ENCODE measurements around the gene SEPHS2. TPM values are rescaled to one million over a fixed set of nuclear protein-coding genes. Genes with fewer than 3 reads are reported as not detected.

The SEPHS2 gene
- total RNA-seq, 2 experiments from 2014 or later = 51.8 to 54.0 TPM

DNA sequence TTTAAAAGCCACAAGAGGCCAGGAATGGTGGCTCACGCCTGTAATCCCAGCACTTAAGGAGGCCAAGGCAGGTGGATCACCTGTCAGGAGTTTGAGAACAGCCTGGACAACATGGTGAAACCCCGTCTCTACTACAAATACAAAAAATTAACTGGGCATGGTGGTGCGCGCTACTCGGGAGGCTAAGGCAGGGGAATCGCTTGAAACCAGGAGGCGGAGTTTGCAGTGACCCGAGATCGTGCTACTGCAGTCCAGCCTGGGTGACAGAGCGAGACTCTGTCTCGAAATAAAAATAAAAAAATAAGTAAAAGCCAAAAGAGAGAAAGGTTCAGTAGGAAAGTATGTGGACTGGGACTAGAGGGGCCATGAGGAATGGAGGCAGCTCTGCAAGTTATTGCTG is 13.8 kb upstream of the SEPHS2 start:
- CTCF ChIA-PET = interaction anchor here (0.9 to 4.7 kb wide), 7 partner anchors 11 to 76 kb away, joined by 3 to 55 read pairs (median 8); partner anchors contain the start of genes DCTPP1, ITGAL, SEPHS2 and ZNF747
- no peak for ATAC-seq
- TF ChIP-seq, protein P1, sequence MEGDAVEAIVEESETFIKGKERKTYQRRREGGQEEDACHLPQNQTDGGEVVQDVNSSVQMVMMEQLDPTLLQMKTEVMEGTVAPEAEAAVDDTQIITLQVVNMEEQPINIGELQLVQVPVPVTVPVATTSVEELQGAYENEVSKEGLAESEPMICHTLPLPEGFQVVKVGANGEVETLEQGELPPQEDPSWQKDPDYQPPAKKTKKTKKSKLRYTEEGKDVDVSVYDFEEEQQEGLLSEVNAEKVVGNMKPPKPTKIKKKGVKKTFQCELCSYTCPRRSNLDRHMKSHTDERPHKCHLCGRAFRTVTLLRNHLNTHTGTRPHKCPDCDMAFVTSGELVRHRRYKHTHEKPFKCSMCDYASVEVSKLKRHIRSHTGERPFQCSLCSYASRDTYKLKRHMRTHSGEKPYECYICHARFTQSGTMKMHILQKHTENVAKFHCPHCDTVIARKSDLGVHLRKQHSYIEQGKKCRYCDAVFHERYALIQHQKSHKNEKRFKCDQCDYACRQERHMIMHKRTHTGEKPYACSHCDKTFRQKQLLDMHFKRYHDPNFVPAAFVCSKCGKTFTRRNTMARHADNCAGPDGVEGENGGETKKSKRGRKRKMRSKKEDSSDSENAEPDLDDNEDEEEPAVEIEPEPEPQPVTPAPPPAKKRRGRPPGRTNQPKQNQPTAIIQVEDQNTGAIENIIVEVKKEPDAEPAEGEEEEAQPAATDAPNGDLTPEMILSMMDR (IDR thresholded peaks at IDR 0.05) = no peak
- H3K4me1 Mint-ChIP-seq (ENCODE audit: low read depth) = peaks cover 62% of the 10 kb centered on the region
- no peaks in the 10 kb centered on the region for H3K9me3 Mint-ChIP-seq
- H3K27me3 Mint-ChIP-seq = no peaks in the 10 kb centered on the region
- H3K27ac Mint-ChIP-seq = peak overlapping the region; percentile 98
- DNase-seq = no peak
- intact Hi-C loops (cut with micrococcal nuclease) = no loop called here
- POLR2A ChIA-PET = interaction anchor here (1.0 to 13.6 kb wide), 11 partner anchors 12 to 149 kb away, joined by 3 to 280 read pairs (median 4); partner anchors contain the start of genes DCTPP1, ITGAL and SEPHS2
- peaks cover 2% of the 10 kb centered on the region for H3K36me3 Mint-ChIP-seq (ENCODE audit: low read depth)
- peak overlapping the region; percentile 62 for H3K4me3 Mint-ChIP-seq

DNA sequence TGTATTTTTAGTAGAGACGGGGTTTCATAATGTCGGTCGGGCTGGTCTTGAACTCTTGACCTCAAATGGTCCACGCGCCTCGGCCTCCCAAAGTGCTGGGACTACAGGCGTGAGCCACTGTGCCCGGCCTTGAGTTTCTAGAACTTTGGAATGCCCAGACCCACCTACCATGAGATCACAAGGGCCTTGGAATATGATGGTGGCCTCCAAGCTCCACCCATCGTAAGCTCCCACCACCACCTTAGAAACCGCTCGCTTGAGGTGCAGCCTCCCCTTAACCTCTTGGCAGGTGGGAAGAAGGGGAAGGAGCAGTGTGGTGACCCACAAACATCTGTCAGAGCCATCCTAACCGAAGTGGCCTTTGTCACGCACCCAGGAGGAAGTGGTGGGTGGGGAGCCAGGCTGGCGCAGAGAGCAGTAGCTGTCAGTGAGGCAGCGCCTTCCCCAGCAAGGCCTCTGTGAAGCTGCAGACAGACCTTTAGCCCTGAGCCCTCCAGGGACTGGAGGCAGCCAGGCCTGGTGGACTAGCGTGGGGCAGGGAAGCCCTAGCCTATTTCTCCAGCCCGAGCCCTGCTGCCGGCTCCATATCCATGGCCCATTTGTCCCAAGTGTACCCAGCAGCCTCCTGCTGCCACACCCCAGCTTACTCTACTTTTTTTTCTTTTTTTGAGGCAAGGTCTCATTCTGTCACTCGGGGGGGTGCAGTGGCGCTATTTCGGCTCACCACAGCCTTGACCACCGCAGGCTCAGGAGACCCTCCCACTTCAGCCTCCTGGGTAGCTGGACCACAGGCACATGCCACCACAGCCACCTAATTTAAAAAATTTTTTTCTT is 13.1 kb upstream of the SEPHS2 start:
- Mint-ChIP-seq H3K36me3 (ENCODE audit: low read depth) (peaks cover 2% of the 10 kb centered on the region), H3K9me3 (no peaks in the 10 kb centered on the region), H3K4me1 (ENCODE audit: low read depth) (peaks cover 67% of the 10 kb centered on the region), H3K4me3 (peak overlapping the region; percentile 62), H3K27me3 (no peaks in the 10 kb centered on the region), H3K27ac (peak overlapping the region; percentile 98)
- CTCF ChIA-PET = interaction anchor here (0.8 to 4.7 kb wide), 8 partner anchors 8 to 76 kb away, joined by 3 to 55 read pairs (median 8); partner anchors contain the start of genes DCTPP1, ITGAL, SEPHS2 and ZNF747
- TF ChIP-seq, protein P1 (IDR thresholded peaks at IDR 0.05) = no peak
- intact Hi-C loops (cut with micrococcal nuclease) = loop anchor here (1.0 kb wide), 1 partner anchor 13 kb away; no protein-coding TSS in a partner anchor
- POLR2A ChIA-PET = interaction anchor here (1.0 to 13.6 kb wide), 18 partner anchors 10 to 200 kb away, joined by 3 to 280 read pairs (median 4); partner anchors contain the start of genes FBRS, ITGAL and SEPHS2
- peak; percentile 95 for ATAC-seq
- DNase-seq = peak; percentile 97

DNA sequence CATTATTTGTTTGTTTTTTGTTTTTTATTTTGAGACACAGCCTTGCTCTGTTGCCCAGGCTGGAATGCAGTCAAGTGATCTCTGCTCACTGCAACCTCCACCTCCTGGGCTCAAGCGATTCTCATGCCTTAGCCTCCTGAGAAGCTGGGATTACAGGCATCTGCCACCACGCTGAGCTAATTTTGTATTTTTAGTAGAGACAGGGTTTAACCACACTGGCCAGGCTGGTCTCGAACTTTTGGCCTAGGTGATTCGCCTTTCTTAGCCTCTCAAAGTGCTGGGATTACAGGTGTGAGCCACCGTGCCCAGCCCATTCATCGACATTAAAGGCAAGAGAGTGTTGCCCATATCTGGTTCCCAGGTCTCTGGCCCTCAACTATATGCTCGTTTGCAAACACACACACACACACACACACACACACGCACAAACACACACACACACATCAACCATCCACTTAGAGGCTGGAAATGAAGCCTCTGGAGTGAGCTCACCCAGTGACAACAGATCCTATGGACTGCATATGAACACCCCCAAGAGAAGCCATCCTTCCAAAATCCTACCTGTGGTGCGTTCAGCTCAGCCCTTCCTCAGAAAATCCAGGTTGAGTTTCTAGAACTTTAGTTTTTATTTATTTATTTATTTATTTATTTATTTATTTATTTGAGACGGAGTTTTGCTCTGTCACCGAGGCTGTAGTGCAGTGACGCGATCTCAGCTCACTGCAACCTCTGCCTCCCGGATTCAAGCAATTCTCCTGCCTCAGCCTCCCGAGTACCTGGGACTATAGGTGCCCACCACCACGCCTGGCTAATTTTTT is 12.3 kb upstream of the SEPHS2 start:
- ChIA-PET CTCF (interaction anchor here (0.8 to 12.0 kb wide), 12 partner anchors 7 to 356 kb away, joined by 3 to 84 read pairs (median 6); partner anchors contain the start of genes DCTPP1, ITGAL, SEPHS2 and ZNF747), POLR2A (interaction anchor here (1.0 to 13.6 kb wide), 18 partner anchors 9 to 201 kb away, joined by 3 to 280 read pairs (median 4); partner anchors contain the start of genes DCTPP1, FBRS, ITGAL and SEPHS2)
- DNase-seq (no peak), ATAC-seq (no peak)
- TF ChIP-seq, protein P1 (IDR thresholded peaks at IDR 0.05) = no peak
- Mint-ChIP-seq H3K27me3 (no peaks in the 10 kb centered on the region), H3K4me1 (ENCODE audit: low read depth) (peaks cover 62% of the 10 kb centered on the region), H3K4me3 (peak overlapping the region; percentile 62), H3K9me3 (no peaks in the 10 kb centered on the region), H3K36me3 (ENCODE audit: low read depth) (peaks cover 2% of the 10 kb centered on the region), H3K27ac (peak overlapping the region; percentile 98)
- intact Hi-C loops (cut with micrococcal nuclease) = loop anchor here (1.0 kb wide), 1 partner anchor 13 kb away; no protein-coding TSS in a partner anchor

DNA sequence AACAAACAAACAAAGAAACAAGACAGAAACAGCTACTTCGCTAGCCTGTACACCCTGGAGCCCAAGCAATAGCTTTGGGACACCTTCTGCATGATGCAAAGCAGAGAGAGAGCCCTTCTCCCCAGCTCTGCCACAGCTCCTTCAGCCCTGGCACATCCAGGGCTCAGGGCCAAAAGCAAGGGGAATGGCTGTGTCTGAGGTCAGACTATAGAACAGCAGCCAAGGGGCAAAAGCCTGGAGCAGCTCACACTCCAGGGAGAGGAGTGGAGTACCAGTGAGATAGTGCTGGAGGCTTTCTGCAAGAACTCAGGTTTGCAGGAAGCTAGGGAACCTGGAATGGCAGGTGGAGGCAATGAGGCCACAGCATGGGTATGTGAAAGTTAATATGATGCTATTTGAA is 11.6 kb upstream of the SEPHS2 start:
- no peak for ATAC-seq
- H3K27ac Mint-ChIP-seq = peak overlapping the region; percentile 82
- DNase-seq = no peak
- TF ChIP-seq, protein P1 (IDR thresholded peaks at IDR 0.05) = no peak
- ChIA-PET CTCF (interaction anchor here (1.0 to 12.0 kb wide), 10 partner anchors 9 to 357 kb away, joined by 3 to 84 read pairs (median 7); partner anchors contain the start of genes DCTPP1, ITGAL, SEPHS2 and ZNF747), POLR2A (interaction anchor here (1.2 to 13.6 kb wide), 10 partner anchors 9 to 201 kb away, joined by 3 to 280 read pairs (median 8); partner anchors contain the start of genes DCTPP1, FBRS, ITGAL and SEPHS2)
- peaks cover 67% of the 10 kb centered on the region for H3K4me1 Mint-ChIP-seq (ENCODE audit: low read depth)
- H3K36me3 Mint-ChIP-seq (ENCODE audit: low read depth) = peaks cover 2% of the 10 kb centered on the region
- no peaks in the 10 kb centered on the region for H3K9me3 Mint-ChIP-seq
- H3K4me3 Mint-ChIP-seq = no peak overlapping the region
- intact Hi-C loops (cut with micrococcal nuclease) = no loop called here
- H3K27me3 Mint-ChIP-seq = no peaks in the 10 kb centered on the region

Data from activated CD8-positive, alpha-beta T cell treated with anti-CD3 and anti-CD28 coated beads for 36 hours (primary cell).